ENCODE results near the gene MVP. TPM values are rescaled to one million over a fixed set of nuclear protein-coding genes. Genes with fewer than 3 reads are reported as not detected.
A peak's percentile ranks its signal among the peaks of the same experiment; 100 is the strongest.
"Not testable (repeated sequence)": the region's sequence is repeated elsewhere in the genome, so short reads cannot be mapped to it uniquely, and the experiment has no call there.

The MVP gene
- 51.5 TPM for total RNA-seq
- long read RNA-seq, transcript MVP-202 (15 exons, 2,925 nt): minor isoform, 10 of 71 reads
- long read RNA-seq, transcript MVP-201 (15 exons, 2,870 nt): major isoform, 37 of 71 reads
- long read RNA-seq, partial matches to known transcripts: 20 of 71 reads
- long read RNA-seq, other reads (novel, unspliced or antisense): 4 of 71 reads

GRCh38 chr16:29820271-29820701 is at the start of gene MVP:
Gene MVP (plus strand): TSS chr16:29820462. CDS start chr16:29830550, 10,088 bp downstream.
- peak; percentile 88 for DNase-seq (ENCODE audit: missing footprints)
- intact Hi-C loops (cut with DNase I): no loop called here
- ATAC-seq: peak; percentile 41

GRCh38 chr16:29772330-29772729 is 47.9 kb upstream of the MVP start:
- intact Hi-C loops (cut with DNase I); DNase-seq (ENCODE audit: missing footprints); ATAC-seq: not testable (repeated sequence)

GRCh38 chr16:29774730-29775129 is 45.5 kb upstream of the MVP start:
- intact Hi-C loops (cut with DNase I): no loop called here
- ATAC-seq (no peak), DNase-seq (ENCODE audit: missing footprints) (no peak)

DNA sequence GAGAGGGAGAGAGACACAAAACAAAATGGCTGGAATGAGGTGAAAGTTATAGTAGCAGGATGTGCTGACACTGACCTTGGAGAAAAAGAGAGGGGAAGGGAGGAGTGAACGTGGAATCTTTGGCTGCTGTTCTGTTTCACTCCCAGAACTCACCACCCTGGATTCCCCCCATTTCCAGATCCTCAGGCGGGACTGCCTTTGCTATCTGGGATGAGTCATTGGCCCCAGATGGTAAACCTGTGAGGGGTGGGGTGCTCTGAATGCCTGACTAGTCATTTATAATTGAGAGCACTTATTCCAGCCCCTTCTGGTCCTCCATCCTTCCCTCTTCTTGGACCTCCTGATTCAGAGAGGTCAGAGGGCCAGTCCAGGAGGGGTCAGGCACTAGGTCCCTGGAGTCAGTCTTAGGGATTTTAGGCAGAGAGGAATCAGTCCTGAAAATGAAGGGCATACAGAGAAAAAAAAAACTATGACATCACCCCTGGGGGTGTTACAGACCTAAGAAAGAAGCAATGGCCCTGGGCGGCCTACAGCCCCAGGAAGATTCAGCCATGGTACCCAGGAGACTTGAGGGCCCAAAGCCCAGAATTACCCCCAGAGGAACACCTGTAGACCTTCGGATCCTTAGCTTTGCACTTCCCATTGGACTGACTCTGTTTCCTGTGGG is 44.4 kb upstream of the MVP start:
- no peak for DNase-seq (ENCODE audit: missing footprints)
- no peak for ATAC-seq
- intact Hi-C loops (cut with DNase I): no loop called here

GRCh38 chr16:29777576-29778350 is 42.5 kb upstream of the MVP start, which contains the start of gene ZG16:
Gene ZG16 (plus strand): TSS chr16:29778256. CDS start chr16:29779267, 1,011 bp downstream.
- intact Hi-C loops (cut with DNase I): no loop called here
- no peak for ATAC-seq

GRCh38 chr16:29779474-29779873 is 40.8 kb upstream of the MVP start:
- ATAC-seq (no peak), DNase-seq (ENCODE audit: missing footprints) (no peak)
- intact Hi-C loops (cut with DNase I): no loop called here

More at GRCh38 chr16:29777576-29778350, 42.5 kb upstream of the MVP start, which contains the start of gene ZG16:
- DNase-seq (ENCODE audit: missing footprints): no peak

DNA sequence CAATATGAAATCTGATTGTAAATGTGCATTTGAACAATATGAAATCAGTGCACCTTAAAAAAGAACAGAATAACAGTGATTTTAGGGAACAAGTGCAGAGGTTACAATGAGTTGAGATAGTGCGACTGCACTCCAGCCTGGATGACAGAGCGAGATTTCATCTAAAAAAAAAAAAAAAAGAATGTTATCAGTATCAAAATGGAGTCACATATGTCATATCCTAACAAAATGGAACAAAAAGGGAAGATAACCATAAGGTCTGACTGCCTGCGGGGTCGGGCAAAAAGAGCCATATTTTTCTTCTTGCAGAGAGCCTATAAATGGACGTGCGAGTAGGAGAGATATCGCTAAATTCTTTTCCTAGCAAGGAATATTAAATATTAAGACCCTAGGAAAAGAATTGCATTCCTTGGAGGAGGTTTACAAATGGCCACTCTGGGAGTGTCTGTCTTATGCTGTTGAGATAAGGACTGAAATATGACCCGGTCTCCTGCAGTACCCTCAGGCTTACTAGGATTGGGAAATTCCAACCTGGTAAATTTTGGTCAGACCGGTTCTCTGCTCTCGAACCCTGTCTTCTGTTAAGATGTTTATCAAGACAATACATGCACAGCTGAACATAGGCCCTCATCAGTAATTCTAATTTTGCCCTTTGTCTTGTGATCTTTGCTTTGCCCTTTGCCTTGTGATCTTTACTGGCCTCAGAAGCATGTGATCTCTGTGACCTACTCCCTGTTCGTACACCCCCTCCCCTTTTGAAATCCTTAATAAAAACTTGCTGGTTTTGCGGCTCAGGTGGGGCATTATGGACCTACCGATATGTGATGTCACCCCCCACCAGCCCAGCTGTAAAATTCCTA is 36.9 kb upstream of the MVP start:
- ATAC-seq; intact Hi-C loops (cut with DNase I); DNase-seq (ENCODE audit: missing footprints): not testable (repeated sequence)

DNA sequence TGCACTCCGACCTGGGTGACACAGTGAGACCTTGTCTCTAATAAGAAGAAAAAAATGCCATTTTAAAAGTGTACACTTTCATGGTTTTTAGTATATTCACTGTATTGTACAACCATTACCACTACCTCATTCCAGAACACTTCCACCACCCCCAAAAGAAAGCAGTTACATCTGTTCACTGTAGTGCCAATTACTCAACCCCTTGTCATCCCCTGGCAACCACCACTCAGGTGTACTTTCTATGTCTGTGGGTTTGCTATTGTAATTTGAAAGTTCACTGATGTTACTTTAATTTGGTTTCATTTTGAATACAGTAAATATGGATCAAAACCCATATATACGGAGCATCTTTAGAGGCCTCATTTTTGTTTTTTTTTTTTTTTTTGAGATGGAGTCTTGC is 36.1 kb upstream of the MVP start:
- ATAC-seq: no peak
- intact Hi-C loops (cut with DNase I): no loop called here
- no peak for DNase-seq (ENCODE audit: missing footprints)

DNA sequence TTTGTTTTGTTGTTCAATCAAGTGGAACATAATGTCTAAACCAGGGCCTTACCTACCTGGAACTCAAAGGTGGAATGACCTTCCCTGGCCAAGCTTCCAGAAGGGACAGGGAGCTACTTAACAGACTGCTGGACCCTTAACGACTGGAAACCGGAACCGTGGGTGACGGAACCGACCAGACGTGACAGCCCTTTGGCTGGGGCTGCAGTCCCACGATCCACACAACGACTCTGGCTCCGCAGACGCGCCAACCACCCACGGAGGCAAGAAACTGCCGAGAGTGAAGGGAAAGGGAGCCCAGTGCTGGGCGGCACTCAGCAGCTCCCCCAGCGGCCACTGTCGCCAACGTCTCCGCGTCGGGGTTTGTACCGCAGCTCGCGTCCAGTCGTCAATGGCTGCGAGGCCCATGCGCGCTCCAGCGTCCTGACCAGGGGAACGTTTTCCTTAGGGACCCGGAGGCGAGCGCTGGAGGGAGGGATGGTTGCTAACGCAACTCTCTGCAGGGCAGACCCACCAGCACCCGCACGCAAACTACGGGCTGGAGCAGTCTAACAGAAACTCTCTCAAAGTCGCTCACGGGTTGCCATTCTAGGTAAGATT is 35.3 kb upstream of the MVP start:
- intact Hi-C loops (cut with DNase I): no loop called here
- DNase-seq (ENCODE audit: missing footprints): peak; percentile 91
- ATAC-seq: peak; percentile 87

DNA sequence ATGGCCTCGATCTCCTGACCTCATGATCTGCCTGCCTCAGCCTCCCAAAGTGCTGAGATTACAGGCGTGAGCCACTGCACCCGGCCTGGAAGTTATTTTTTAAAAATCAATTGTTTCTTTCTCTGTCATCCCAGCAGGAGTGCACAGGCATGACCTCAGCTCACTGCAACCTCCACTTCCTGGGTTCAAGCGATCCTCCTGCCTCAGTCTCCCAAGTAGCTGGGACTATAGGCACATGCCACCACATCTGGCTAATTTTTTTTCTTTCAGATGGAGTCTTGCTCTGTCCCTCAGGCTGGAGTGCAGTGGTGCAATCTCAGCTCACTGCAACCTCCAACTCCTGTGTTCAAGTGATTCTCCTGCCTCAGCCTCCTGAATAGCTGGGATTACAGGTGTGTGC is 33.1 kb upstream of the MVP start:
- intact Hi-C loops (cut with DNase I); DNase-seq (ENCODE audit: missing footprints); ATAC-seq: not testable (repeated sequence)

- intact Hi-C loops (cut with DNase I): loop anchor here (1.0 to 2.0 kb wide), 2 partner anchors 15 to 74 kb away; partner anchors contain the start of gene CDIPT
These were observed 30.5 kb upstream of the MVP start for GRCh38 chr16:29789775-29790182.

GRCh38 chr16:29790183-29790948 is 29.9 kb upstream of the MVP start, which contains the start of gene KIF22:
Gene KIF22 (plus strand): TSS chr16:29790751. CDS start chr16:29790760, 9 bp downstream.
- DNase-seq (ENCODE audit: missing footprints): peak; percentile 100
- intact Hi-C loops (cut with DNase I): loop anchor here (1.0 to 2.0 kb wide), 2 partner anchors 14 to 73 kb away; partner anchors contain the start of gene CDIPT
- peak; percentile 99 for ATAC-seq

More at GRCh38 chr16:29789775-29790182, 30.5 kb upstream of the MVP start:
- DNase-seq (ENCODE audit: missing footprints) (no peak), ATAC-seq (no peak)

DNA sequence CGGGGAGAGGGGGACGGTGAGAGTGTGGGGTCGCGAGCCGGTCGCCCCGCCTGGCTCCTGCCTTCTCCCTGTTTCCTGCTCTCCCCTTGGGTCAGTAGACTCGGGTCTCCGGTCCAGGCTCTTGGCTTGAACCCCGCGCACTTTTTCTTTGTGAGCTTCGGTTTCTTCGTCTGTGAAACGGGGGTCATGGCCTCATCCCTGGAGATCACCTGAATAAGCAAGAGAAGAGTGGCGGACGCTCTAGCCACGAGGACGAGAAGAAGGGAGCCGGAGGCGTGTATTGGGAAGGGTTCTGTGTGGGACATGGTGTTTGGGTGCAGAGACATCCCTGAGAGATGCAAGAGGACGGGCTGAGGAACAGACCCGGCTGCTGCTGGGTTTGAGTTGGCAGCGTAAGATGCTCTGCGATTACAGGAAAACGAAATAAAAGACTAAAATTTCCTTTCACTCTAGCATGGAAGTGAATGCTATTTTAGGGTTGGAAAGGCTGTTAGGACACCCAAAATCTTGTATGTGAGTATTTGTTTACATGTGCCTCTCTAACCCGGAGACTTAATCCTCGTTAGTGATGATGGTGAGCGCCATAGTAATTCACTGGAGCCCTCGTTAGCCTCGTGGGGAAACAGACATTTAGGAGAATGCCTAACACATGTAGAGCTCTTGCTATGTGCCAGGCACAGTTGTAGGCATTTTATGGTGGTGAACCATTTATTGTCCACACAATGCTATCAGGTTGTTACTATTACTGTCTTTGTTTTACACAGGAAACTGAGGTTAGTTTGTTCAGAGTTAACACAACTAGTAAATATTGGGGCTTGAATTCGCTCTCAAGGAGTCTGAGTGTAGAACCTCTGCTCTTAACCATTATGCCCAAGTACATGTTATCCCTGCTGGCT is 29.1 kb upstream of the MVP start:
- intact Hi-C loops (cut with DNase I): loop anchor here (1.0 to 2.0 kb wide), 2 partner anchors 14 to 72 kb away; partner anchors contain the start of gene CDIPT
- no peak for DNase-seq (ENCODE audit: missing footprints)
- no peak for ATAC-seq

DNA sequence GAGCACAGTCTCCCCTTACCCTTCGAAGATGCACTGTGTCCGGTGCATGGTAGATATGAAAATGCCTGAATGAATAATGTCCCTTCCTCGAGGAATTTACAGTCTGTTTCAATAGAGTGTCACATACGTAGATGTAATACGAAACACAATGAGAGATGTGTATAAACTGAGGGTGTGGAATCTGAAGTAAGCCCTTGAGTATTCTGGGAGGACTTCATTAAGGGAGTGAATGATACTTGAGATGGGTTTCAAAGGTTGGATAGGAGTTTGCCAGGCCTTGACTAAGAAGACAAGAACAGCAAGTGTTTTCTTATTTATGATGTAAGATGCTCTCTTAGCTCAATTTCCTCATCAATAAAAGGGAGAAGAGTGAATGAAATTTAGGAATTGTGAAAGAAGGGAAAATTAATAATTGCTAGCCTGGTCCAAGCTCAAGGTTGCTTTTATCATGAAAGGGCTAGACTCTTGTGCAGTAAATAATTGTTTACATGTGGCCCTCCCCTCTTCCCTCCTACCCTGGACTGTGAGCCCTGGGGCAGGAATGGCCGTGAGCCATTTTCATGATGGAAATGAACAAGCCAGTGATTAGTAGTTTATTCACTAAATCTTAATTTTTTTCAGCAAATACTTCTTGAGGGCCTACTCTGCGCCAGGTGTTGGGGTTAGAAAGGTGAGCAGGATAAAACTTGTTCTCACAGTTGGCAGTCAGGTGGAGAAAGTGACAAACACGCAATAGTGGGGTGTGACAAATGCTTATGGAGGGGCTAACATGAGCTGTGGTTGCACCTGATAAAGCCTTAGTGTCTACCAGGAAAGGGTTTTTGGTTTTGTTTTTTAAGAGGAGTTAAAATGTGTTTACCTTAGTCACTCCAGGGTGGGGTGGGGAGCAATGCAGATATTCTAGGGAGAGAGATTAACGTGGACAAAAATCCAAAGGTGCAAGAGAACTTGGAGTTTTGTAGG is 28.1 kb upstream of the MVP start:
- ATAC-seq: no peak
- DNase-seq (ENCODE audit: missing footprints): no peak
- intact Hi-C loops (cut with DNase I): loop anchor here (2.0 kb wide), 1 partner anchor 13 kb away; no protein-coding TSS in a partner anchor

DNA sequence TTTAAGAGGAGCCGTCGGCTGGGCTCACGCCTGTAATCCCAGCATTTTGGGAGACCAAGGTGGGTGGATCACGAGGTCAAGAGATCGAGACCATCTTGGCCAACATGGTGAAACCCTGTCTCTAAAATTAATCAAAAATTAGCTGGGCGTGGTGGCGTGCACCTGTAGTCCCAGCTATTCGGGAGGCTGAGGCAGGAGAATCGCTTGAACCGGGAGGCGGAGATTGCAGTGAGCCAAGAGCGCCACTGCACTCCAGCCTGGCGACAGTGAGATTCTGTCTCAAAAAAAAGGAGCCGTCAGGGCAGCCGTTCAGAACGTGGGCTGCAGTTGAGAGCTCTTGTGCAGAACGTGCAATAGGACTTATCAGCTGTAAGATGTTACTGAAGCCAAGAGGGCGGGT is 27.1 kb upstream of the MVP start:
- intact Hi-C loops (cut with DNase I); DNase-seq (ENCODE audit: missing footprints); ATAC-seq: not testable (repeated sequence)
